HCT116 (cell line): ENCODE results near the gene PBX3.

Experiments
- CTCF ChIP-seq, 3 experiments: fragments of 200-600 bp in 1 of 3; sonication (generic) in 1 of 3; IDR thresholded peaks in 2 of 3; conservative IDR thresholded peaks in 1 of 3; 2 replicates each; pipeline ENCODE4 v1.5.1; 2012 to 2017; ENCODE audit warnings: low read depth in 2 of 3, low read length in 2 of 3, antibody characterized with exemption in 1 of 3, borderline replicate concordance in 1 of 3, control low read depth in 1 of 3, mild to moderate bottlenecking in 1 of 3, mixed read lengths in 1 of 3, mixed run types in 1 of 3, moderate library complexity in 1 of 3; ENCODE audit not compliant: insufficient read depth in 1 of 3
- POLR2A ChIP-seq: IDR thresholded peaks from 2 replicates; pipeline ENCODE4 v1.7.0; 2011; ENCODE audit warnings: borderline replicate concordance; ENCODE audit not compliant: insufficient read depth, insufficient read length; ENCODE audit errors: extremely low read depth
- RAD21 ChIP-seq: IDR thresholded peaks from 2 replicates; pipeline ENCODE4 v1.6.1; 2012; ENCODE audit warnings: low read depth, mild to moderate bottlenecking
- TCF7L2 ChIP-seq: IDR thresholded peaks from 2 replicates; pipeline ENCODE4 v1.7.0; 2011; ENCODE audit warnings: borderline replicate concordance, inconsistent platforms; ENCODE audit not compliant: insufficient read depth, insufficient read length; ENCODE audit errors: extremely low read depth
- ZBTB33 ChIP-seq: IDR thresholded peaks from 2 replicates; pipeline ENCODE4 v1.6.1; 2011; ENCODE audit warnings: mild to moderate bottlenecking, low read length, moderate library complexity; ENCODE audit not compliant: insufficient replicate concordance; ENCODE audit errors: extremely low read depth

GRCh38 chr9:125931211-125931610, 184.0 kb downstream of the PBX3 start:
- TF ChIP-seq CTCF (IDR thresholded peaks at IDR 0.05 in 2 of 3, conservative IDR thresholded peaks at IDR 0.05 in 1 of 3; ENCODE audit: borderline replicate concordance in 1 of 3, insufficient read depth in 1 of 3, low read depth in 2 of 3, low read length in 2 of 3) = no peak
- TF ChIP-seq RAD21 = no peak
- no peak for TF ChIP-seq TCF7L2
- no peak for TF ChIP-seq POLR2A
- no peak for TF ChIP-seq ZBTB33
